HFFc6 (cell line): ENCODE measurements around the gene XNDC1N. TPM values are rescaled to one million over a fixed set of nuclear protein-coding genes. Genes with fewer than 3 reads are reported as not detected.
A peak's percentile ranks its signal among the peaks of the same experiment; 100 is the strongest.

Experiments used
- DNase-seq: peaks from one replicate; pipeline ENCODE4 v3.0.0-alpha.2; 2018
- H3K27ac Mint-ChIP-seq: 2 replicates; pipeline ENCODE4 v1.8.0; 2020; ENCODE audit warnings: mild to moderate bottlenecking, mixed read lengths
- H3K27me3 Mint-ChIP-seq: 2 replicates; pipeline ENCODE4 v1.8.0; 2021; ENCODE audit warnings: mild to moderate bottlenecking, moderate library complexity, mixed read lengths; ENCODE audit not compliant: insufficient read depth
- H3K36me3 Mint-ChIP-seq: 2 replicates; pipeline ENCODE4 v1.8.0; 2021; ENCODE audit warnings: low read depth, mixed read lengths
- H3K4me1 Mint-ChIP-seq: 2 replicates; pipeline ENCODE4 v1.8.0; 2020; ENCODE audit warnings: low read depth, mixed read lengths
- H3K4me3 Mint-ChIP-seq: 2 replicates; pipeline ENCODE4 v1.8.0; 2020; ENCODE audit warnings: mild to moderate bottlenecking, moderate library complexity, mixed read lengths
- H3K9me3 Mint-ChIP-seq: 2 replicates; pipeline ENCODE4 v1.8.0; 2020; ENCODE audit warnings: mild to moderate bottlenecking, mixed read lengths
- CTCF ChIP-seq: fragments of 200-600 bp; sonication (generic); IDR thresholded peaks from 2 replicates; pipeline ENCODE4 v1.5.0; 2021; ENCODE audit warnings: antibody characterized with exemption, mild to moderate bottlenecking
- total RNA-seq, 6 experiments: library from RNA; stranded (reverse); fragmentation: NEBNext Ultra II Directional; extraction: Animal tissue kit (Norgen Biotek cat#: 25700); gene quantifications; 2 replicates in 1 of 6; 3 replicates in 5 of 6; pipeline ENCODE4 v1.2.3, GENCODE V29; 2021

Gene XNDC1N
- total RNA-seq, 6 experiments from 2014 or later, result 2.3 to 4.0 (median 3.4) TPM

- Mint-ChIP-seq H3K27me3 (no peaks in the 10 kb centered on the region; the same call in 1 of the 2 replicates), H3K4me1 (peaks cover 40% of the 10 kb centered on the region), H3K9me3 (no peaks in the 10 kb centered on the region), H3K27ac (no peak overlapping the region), H3K4me3 (no peak overlapping the region), H3K36me3 (peaks cover 18% of the 10 kb centered on the region)
- DNase-seq, result no peak
- no peak for TF ChIP-seq CTCF
Measured at GRCh38 chr11:71964641-71965040, 36.2 kb upstream of the XNDC1N start.

- DNase-seq, result no peak
- no peak for TF ChIP-seq CTCF
- H3K4me1 Mint-ChIP-seq, result peaks cover 40% of the 10 kb centered on the region
- no peaks in the 10 kb centered on the region for H3K9me3 Mint-ChIP-seq
- peaks cover 18% of the 10 kb centered on the region for H3K36me3 Mint-ChIP-seq
- H3K27ac Mint-ChIP-seq, result peak overlapping the region; percentile 88; the same call in 1 of the 2 replicates
- H3K4me3 Mint-ChIP-seq, result no peak overlapping the region
- no peaks in the 10 kb centered on the region; the same call in 1 of the 2 replicates for H3K27me3 Mint-ChIP-seq
Measured at GRCh38 chr11:71963468-71963867, 35.1 kb upstream of the XNDC1N start.

- H3K4me3 Mint-ChIP-seq, result peak overlapping the region; percentile 54; the same call in 1 of the 2 replicates
- no peak for TF ChIP-seq CTCF
- peaks cover 18% of the 10 kb centered on the region for H3K36me3 Mint-ChIP-seq
- H3K4me1 Mint-ChIP-seq, result peaks cover 40% of the 10 kb centered on the region
- peak overlapping the region; percentile 88 for H3K27ac Mint-ChIP-seq
- no peaks in the 10 kb centered on the region; the same call in 1 of the 2 replicates for H3K27me3 Mint-ChIP-seq
- DNase-seq, result peak; percentile 20
- H3K9me3 Mint-ChIP-seq, result no peaks in the 10 kb centered on the region
Measured at GRCh38 chr11:71962428-71963038, 34.1 kb upstream of the XNDC1N start.

GRCh38 chr11:71955898-71956456 is 27.6 kb upstream of the XNDC1N start:
- no peak for TF ChIP-seq CTCF
- Mint-ChIP-seq H3K4me3 (no peak overlapping the region), H3K27me3 (no peaks in the 10 kb centered on the region), H3K4me1 (peaks cover 5% of the 10 kb centered on the region), H3K27ac (no peak overlapping the region), H3K36me3 (peaks cover 6% of the 10 kb centered on the region), H3K9me3 (no peaks in the 10 kb centered on the region)
- no peak for DNase-seq

- Mint-ChIP-seq H3K9me3 (no peaks in the 10 kb centered on the region), H3K4me3 (no peak overlapping the region), H3K36me3 (no peaks in the 10 kb centered on the region), H3K27me3 (no peaks in the 10 kb centered on the region), H3K4me1 (peaks cover 21% of the 10 kb centered on the region), H3K27ac (no peak overlapping the region)
- no peak for DNase-seq
- TF ChIP-seq CTCF, result no peak
Measured at GRCh38 chr11:71951741-71952310, 23.4 kb upstream of the XNDC1N start.
